K562 (cell line): ENCODE results near the gene JPH4. TPM values are rescaled to one million over a fixed set of nuclear protein-coding genes. Genes with fewer than 3 reads are reported as not detected.

ENCODE experiments used
- KAT7 ChIP-seq: sonication (generic); formaldehyde crosslinking; IDR thresholded peaks from 2 replicates; pipeline ENCODE4 v1.8.0; 2022; ENCODE audit warnings: missing genetic modification reagents, mild to moderate bottlenecking, borderline replicate concordance
- MGA ChIP-seq: fragments of 450-650 bp; IDR thresholded peaks from 2 replicates; pipeline ENCODE4 v1.6.1; 2016; ENCODE audit warnings: mild to moderate bottlenecking, moderate library complexity
- PHF21A ChIP-seq: fragments of 450-650 bp; IDR thresholded peaks from 2 replicates; pipeline ENCODE4 v1.6.1; 2017; ENCODE audit warnings: low read depth, borderline replicate concordance
- ZNF41 ChIP-seq: fragments of 250-450 bp; sonication (Bioruptor Pico); conservative IDR thresholded peaks from 2 replicates; pipeline ENCODE4 v1.4.0; 2020; ENCODE audit warnings: mild to moderate bottlenecking
- ZNF586 ChIP-seq: fragments of 450-650 bp; formaldehyde crosslinking; conservative IDR thresholded peaks from 2 replicates; pipeline ENCODE4 v1.4.0; 2020; ENCODE audit warnings: mild to moderate bottlenecking, moderate library complexity
- ZNF79 ChIP-seq: fragments of 250-450 bp; sonication (Bioruptor Pico); IDR thresholded peaks from 2 replicates; pipeline ENCODE4 v1.4.0; 2020; ENCODE audit warnings: low read depth, mild to moderate bottlenecking, moderate library complexity
- polyA plus RNA-seq, 8 experiments: library from polyadenylated mRNA; depleted of rRNA in 4 of 8; stranded (reverse) in 5 of 8; unstranded in 3 of 8; fragments of >200 nt; fragmentation: Nextera tagmentation in 2 of 8; fragmentation: Illumina TruSeq in 1 of 8; extraction: Ambion mirVana in 2 of 8; extraction: Trizol in 1 of 8; gene quantifications; 2 replicates each; pipeline versions ENCODE4 v1.2.1 to v1.2.3, GENCODE V29; 2011 to 2014; ENCODE audit warnings: inconsistent platforms in 1 of 8, missing spikeins in 1 of 8
- total RNA-seq, 7 experiments: library from RNA; depleted of rRNA in 6 of 7; stranded (reverse); fragments of >200 nt in 6 of 7; fragmentation: Illumina TruSeq in 2 of 7; extraction: Trizol in 2 of 7; gene quantifications; 2 replicates each; pipeline versions ENCODE4 v1.2.1 to v1.2.3, GENCODE V29; 2011 to 2021; ENCODE audit warnings: low replicate concordance in 1 of 7

JPH4 gene
- total and polyA plus RNA-seq, 9 of the 15 experiments (the other 6 are each of a cell fraction or from before 2014, with no cell fraction given), result 0.04 to 0.13 (median 0.06) TPM; not detected in 5

- TF ChIP-seq MGA (no peak), PHF21A (no peak), ZNF41 (CRISPR knock-in tag) (no peak), ZNF586 (CRISPR knock-in tag) (no peak), KAT7 (CRISPR knock-in tag) (no peak), ZNF79 (CRISPR knock-in tag) (no peak)
These were observed 48.4 kb upstream of the JPH4 start (continued) for GRCh38 chr14:23626946-23627345.
